HG02588 (cell line): ENCODE measurements around the gene TMEM117.

Experiments used
- ATAC-seq: cut with Tn5 transposase; IDR thresholded peaks from one replicate; pipeline ENCODE4 v1.9.1; 2021; ENCODE audit warnings: mild to moderate bottlenecking, moderate library complexity; ENCODE audit not compliant: unreplicated experiment

TMEM117 gene

GRCh38 chr12:44436756-44437155, 600.9 kb downstream of the TMEM117 start:
- no peak for ATAC-seq
